ENCODE data around the gene E4F1. TPM values are rescaled to one million over a fixed set of nuclear protein-coding genes. Genes with fewer than 3 reads are reported as not detected.

E4F1 gene
- total RNA-seq = 10 to 100 TPM; 18.3 to 26.2 (median 22.7) TPM
- 10 to 100 TPM in 1 of 2 donors, under 1 TPM in 1; 0.58 to 23.5 TPM for polyA plus RNA-seq
- long read RNA-seq, donor 1, transcript E4F1-201 (14 exons, 2,573 nt) = major isoform, 115 of 224 reads
- long read RNA-seq, donor 1, partial matches to known transcripts = 35 of 224 reads
- long read RNA-seq, donor 1, other reads (novel, unspliced or antisense) = 74 of 224 reads
- long read RNA-seq, donor 2, transcript E4F1-201 (14 exons, 2,573 nt) = major isoform, 6 of 675 reads
- long read RNA-seq, donor 2, partial matches to known transcripts = 413 of 675 reads
- long read RNA-seq, donor 2, other reads (novel, unspliced or antisense) = 256 of 675 reads
- long read RNA-seq, donor 3, transcript E4F1-201 (14 exons, 2,573 nt) = major isoform, 35 of 78 reads
- long read RNA-seq, donor 3, partial matches to known transcripts = 9 of 78 reads
- long read RNA-seq, donor 3, other reads (novel, unspliced or antisense) = 34 of 78 reads

GRCh38 chr16:2223221-2223941 lies at the start of gene E4F1:
Gene E4F1 (plus strand): TSS chr16:2223591. CDS start chr16:2223614, 23 bp downstream.
- peak; percentile 99 for DNase-seq
- WGBS, 3 donors = 0% methylated on average over 58 to 82 of the region's 82 CpGs
- intact Hi-C loops (cut with DNase I) = no loop called here
- TF ChIP-seq CTCF (IDR thresholded peaks at IDR 0.05) (no peak), POLR2A (IDR thresholded peaks at IDR 0.05) (peak; percentile 90), EP300 (IDR thresholded peaks at IDR 0.05) (peak; percentile 47)
- no peaks in the 10 kb centered on the region for H3K36me3 ChIP-seq
- peak within 1 kb of the TSS; percentile 89 for H3K4me3 ChIP-seq
- no peaks in the 10 kb centered on the region for H3K27me3 ChIP-seq
- H3K9me3 ChIP-seq = no peaks in the 10 kb centered on the region
- peak within 1 kb of the TSS; percentile 8 to 55 for H3K27ac ChIP-seq
- peaks cover 5% of the 10 kb centered on the region for H3K4me1 ChIP-seq (ENCODE audit: insufficient read depth)

GRCh38 chr16:2173916-2174315 lies 49.5 kb upstream of the E4F1 start:
- Histone ChIP-seq H3K9me3 (no peaks in the 10 kb centered on the region), H3K4me1 (ENCODE audit: insufficient read depth) (no peaks in the 10 kb centered on the region), H3K4me3 (no peak overlapping the region), H3K36me3 (no peaks in the 10 kb centered on the region), H3K27ac (no peak overlapping the region), H3K27me3 (no peaks in the 10 kb centered on the region)
- 89 to 92% (median 89%) methylated on average over 4 of the region's 4 CpGs for WGBS, 3 donors
- TF ChIP-seq POLR2A (IDR thresholded peaks at IDR 0.05) (no peak), CTCF (IDR thresholded peaks at IDR 0.05) (no peak), EP300 (IDR thresholded peaks at IDR 0.05) (no peak)
- intact Hi-C loops (cut with DNase I) = no loop called here
- DNase-seq = no peak

- no peak for DNase-seq
- intact Hi-C loops (cut with DNase I) = no loop called here
- no peak overlapping the region for H3K27ac ChIP-seq
- 88% methylated on average over 19 to 21 of the region's 21 CpGs for WGBS, 3 donors
- TF ChIP-seq EP300 (IDR thresholded peaks at IDR 0.05) = no peak
- no peak for TF ChIP-seq CTCF (IDR thresholded peaks at IDR 0.05)
- no peak for TF ChIP-seq POLR2A (IDR thresholded peaks at IDR 0.05)
- H3K36me3 ChIP-seq = no peaks in the 10 kb centered on the region
- H3K4me3 ChIP-seq = no peak overlapping the region
- H3K4me1 ChIP-seq (ENCODE audit: insufficient read depth) = no peaks in the 10 kb centered on the region
- H3K9me3 ChIP-seq = no peaks in the 10 kb centered on the region
- no peaks in the 10 kb centered on the region for H3K27me3 ChIP-seq
These were observed 48.8 kb upstream of the E4F1 start for GRCh38 chr16:2174396-2175131.

GRCh38 chr16:2175454-2175853 lies 47.9 kb upstream of the E4F1 start:
- H3K36me3 ChIP-seq = no peaks in the 10 kb centered on the region
- H3K27me3 ChIP-seq = no peaks in the 10 kb centered on the region
- no peak overlapping the region for H3K4me3 ChIP-seq
- WGBS, 3 donors = 92 to 94% (median 93%) methylated on average over 10 of the region's 10 CpGs
- intact Hi-C loops (cut with DNase I) = no loop called here
- no peaks in the 10 kb centered on the region for H3K9me3 ChIP-seq
- TF ChIP-seq EP300 (IDR thresholded peaks at IDR 0.05) (no peak), POLR2A (IDR thresholded peaks at IDR 0.05) (no peak), CTCF (IDR thresholded peaks at IDR 0.05) (no peak)
- H3K4me1 ChIP-seq (ENCODE audit: insufficient read depth) = no peaks in the 10 kb centered on the region
- no peak overlapping the region for H3K27ac ChIP-seq
- no peak for DNase-seq
